Ascending aorta (tissue), 2 donors: ENCODE data around the gene CYP3A4. TPM values are rescaled to one million over a fixed set of nuclear protein-coding genes. Genes with fewer than 3 reads are reported as not detected.
"Not testable (repeated sequence)": the region's sequence is repeated elsewhere in the genome, so short reads cannot be mapped to it uniquely, and the experiment has no call there.

Experiments
- DNase-seq, 2 donors: peaks; one replicate each; pipeline ENCODE4 v3.0.0-alpha.2; 2019; ENCODE audit warnings: low spot score in 2 of 2
- H3K27ac ChIP-seq, 2 donors: fragments of 200-600 bp; sonication (generic); one replicate each; pipeline ENCODE4 v1.5.1; 2016 to 2017; ENCODE audit warnings: mild to moderate bottlenecking in 1 of 2
- H3K27me3 ChIP-seq: fragments of 200-600 bp; sonication (generic); one replicate; pipeline ENCODE4 v1.5.1; 2017
- H3K36me3 ChIP-seq, 2 donors: fragments of 200-600 bp; sonication (generic); one replicate each; pipeline ENCODE4 v1.5.1; 2016
- H3K4me1 ChIP-seq, 2 donors: fragments of 200-600 bp; sonication (generic); one replicate each; pipeline ENCODE4 v1.5.1; 2016 to 2017; ENCODE audit warnings: mild to moderate bottlenecking in 1 of 2
- H3K4me3 ChIP-seq, 2 donors: fragments of 200-600 bp; sonication (generic); one replicate each; pipeline ENCODE4 v1.5.1; 2016 to 2017; ENCODE audit warnings: mild to moderate bottlenecking in 1 of 2
- H3K9me3 ChIP-seq, 2 donors: fragments of 200-600 bp; sonication (generic); one replicate each; pipeline ENCODE4 v1.5.1; 2016
- intact Hi-C: fragments of 100-400 bp; cut with DNase I; formaldehyde crosslinking; loops from one replicate; pipeline ENCODE4 v1.15.1; 2023
- total RNA-seq: library from RNA; depleted of rRNA; stranded (reverse); fragments of >200 nt; gene quantifications from one replicate; pipeline ENCODE4 v1.1.0, GENCODE V29; 2016
- TF ChIP-seq, protein P1 (sequence below), 3 experiments: fragments of 200-600 bp in 2 of 3; fragments of 450-650 bp in 1 of 3; sonication (generic) in 2 of 3; IDR thresholded peaks; one replicate each; pipeline ENCODE4 v1.5.1; 2016 to 2019; ENCODE audit warnings: antibody characterized with exemption in 3 of 3, mild to moderate bottlenecking in 1 of 3, moderate library complexity in 1 of 3

The CYP3A4 gene
- total RNA-seq, 1 donor from 2014 or later = not detected

DNA sequence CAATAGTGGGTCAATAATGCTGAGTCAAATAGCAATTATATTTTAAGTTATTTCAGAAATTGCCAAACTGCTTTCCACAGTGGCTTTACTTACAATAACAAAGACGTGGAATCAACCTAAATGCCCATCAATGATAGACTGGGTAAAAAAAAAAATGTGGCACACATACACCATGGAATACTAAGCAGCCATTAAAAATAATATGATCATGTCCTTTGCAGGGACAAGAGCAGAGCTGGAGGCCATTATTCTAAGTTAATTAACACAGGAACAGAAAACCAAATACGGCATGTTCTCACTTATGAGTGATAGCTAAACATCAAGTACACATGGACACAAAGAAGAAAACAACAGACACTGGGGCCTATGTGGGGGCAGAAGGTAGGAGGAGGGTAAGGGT lies 15.0 kb upstream of the CYP3A4 start:
- no peak for DNase-seq
- Histone ChIP-seq H3K4me1 (no peaks in the 10 kb centered on the region), H3K27me3 (no peaks in the 10 kb centered on the region), H3K4me3 (no peak overlapping the region), H3K36me3 (no peaks in the 10 kb centered on the region), H3K9me3 (peaks cover 0 to 7% of the 10 kb centered on the region in 2 donors), H3K27ac (no peak overlapping the region)
- intact Hi-C loops = no loop called here
- TF ChIP-seq, protein P1, sequence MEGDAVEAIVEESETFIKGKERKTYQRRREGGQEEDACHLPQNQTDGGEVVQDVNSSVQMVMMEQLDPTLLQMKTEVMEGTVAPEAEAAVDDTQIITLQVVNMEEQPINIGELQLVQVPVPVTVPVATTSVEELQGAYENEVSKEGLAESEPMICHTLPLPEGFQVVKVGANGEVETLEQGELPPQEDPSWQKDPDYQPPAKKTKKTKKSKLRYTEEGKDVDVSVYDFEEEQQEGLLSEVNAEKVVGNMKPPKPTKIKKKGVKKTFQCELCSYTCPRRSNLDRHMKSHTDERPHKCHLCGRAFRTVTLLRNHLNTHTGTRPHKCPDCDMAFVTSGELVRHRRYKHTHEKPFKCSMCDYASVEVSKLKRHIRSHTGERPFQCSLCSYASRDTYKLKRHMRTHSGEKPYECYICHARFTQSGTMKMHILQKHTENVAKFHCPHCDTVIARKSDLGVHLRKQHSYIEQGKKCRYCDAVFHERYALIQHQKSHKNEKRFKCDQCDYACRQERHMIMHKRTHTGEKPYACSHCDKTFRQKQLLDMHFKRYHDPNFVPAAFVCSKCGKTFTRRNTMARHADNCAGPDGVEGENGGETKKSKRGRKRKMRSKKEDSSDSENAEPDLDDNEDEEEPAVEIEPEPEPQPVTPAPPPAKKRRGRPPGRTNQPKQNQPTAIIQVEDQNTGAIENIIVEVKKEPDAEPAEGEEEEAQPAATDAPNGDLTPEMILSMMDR (IDR thresholded peaks at IDR 0.05) = no peak

DNA sequence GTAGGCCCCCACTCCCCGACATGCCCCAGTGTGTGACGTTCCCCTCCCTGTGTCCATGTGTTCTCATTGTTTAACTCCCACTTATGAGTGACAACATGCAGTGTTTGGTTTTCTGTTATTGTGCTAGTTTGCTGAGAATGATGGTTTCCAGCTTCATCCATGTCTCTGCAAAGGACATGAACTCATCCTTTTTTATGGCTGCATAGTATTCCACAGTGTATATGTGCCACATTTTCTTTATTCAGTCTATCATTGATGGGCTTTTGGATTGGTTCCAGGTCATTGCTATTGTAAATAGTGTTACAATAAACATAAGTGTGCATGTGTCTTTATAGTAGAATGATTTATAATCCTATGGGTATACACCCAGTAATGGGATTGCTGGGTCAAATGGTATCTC lies 11.9 kb upstream of the CYP3A4 start:
- H3K27ac ChIP-seq, DNase-seq, H3K4me3 ChIP-seq, H3K4me1 ChIP-seq, H3K27me3 ChIP-seq, H3K9me3 ChIP-seq, H3K36me3 ChIP-seq, intact Hi-C loops: not testable (repeated sequence)

DNA sequence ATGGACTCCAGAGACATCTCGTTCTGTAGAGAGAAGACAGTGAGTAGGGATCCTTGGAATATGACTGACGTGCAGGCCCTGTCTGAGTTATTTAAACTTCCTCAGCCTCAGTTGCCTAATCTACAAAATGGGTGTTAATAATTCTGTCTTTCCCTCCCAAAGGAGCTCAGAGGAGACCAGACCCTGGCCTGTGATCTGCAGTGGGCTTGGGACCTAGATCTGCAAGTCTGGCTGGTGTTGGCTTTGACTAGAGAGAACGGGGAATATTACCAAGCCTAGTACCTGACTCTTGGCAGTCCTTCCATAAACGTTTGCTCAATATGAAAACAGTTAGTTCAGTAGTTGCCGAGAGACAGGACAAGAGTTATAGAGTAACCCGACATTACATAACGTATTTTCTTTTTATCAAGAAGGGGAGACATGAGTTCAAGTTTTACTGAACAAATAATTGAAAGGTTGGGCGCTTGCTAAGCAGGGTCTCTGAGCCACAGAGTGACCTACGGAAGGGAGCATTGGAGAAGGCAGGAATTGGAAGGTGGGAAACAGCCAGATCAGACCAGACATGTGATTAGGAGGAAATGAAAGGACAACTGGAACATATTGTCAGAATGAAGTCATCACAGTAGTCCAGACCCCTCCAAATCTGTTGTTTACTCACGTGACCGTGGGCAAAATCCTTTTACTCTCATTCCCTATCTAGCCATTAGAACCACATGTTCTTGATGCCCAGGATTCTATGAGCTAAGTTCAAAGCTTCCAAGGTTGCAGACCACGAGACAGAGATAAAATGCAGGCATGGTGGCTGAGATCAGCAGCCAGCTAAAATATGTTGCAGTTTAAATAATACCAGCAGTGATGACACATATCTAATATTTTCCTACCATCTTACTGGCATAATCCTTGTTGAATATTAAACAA lies 10.9 kb upstream of the CYP3A4 start:
- no peaks in the 10 kb centered on the region for H3K36me3 ChIP-seq
- intact Hi-C loops = no loop called here
- no peaks in the 10 kb centered on the region for H3K4me1 ChIP-seq
- H3K4me3 ChIP-seq = no peak overlapping the region
- no peak for DNase-seq
- no peaks in the 10 kb centered on the region for H3K9me3 ChIP-seq
- TF ChIP-seq, protein P1 (IDR thresholded peaks at IDR 0.05) = no peak
- no peaks in the 10 kb centered on the region for H3K27me3 ChIP-seq
- H3K27ac ChIP-seq = no peak overlapping the region

DNA sequence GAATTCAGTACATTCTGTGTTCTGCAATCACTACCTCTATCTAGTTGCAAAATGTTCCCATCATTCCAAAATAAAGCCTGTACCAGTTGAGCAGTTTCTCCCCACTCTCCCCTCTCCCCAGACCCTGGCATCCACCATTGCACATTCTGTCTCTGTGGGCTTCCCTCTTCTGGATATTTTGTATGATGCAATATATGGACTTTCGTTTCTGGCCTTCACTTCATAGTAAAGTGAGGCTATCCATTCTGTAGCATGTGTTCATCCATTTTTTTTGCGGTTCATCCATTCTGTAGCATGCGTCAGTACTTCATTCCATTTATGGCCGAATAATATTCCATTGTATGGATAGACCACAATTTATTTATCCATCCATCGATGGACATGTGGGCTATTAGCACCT lies 9.5 kb upstream of the CYP3A4 start:
- TF ChIP-seq, protein P1 (IDR thresholded peaks at IDR 0.05) = no peak
- Histone ChIP-seq H3K4me1 (no peaks in the 10 kb centered on the region), H3K9me3 (no peaks in the 10 kb centered on the region), H3K27me3 (no peaks in the 10 kb centered on the region), H3K27ac (no peak overlapping the region), H3K4me3 (no peak overlapping the region), H3K36me3 (no peaks in the 10 kb centered on the region)
- no peak for DNase-seq
- intact Hi-C loops = no loop called here

DNA sequence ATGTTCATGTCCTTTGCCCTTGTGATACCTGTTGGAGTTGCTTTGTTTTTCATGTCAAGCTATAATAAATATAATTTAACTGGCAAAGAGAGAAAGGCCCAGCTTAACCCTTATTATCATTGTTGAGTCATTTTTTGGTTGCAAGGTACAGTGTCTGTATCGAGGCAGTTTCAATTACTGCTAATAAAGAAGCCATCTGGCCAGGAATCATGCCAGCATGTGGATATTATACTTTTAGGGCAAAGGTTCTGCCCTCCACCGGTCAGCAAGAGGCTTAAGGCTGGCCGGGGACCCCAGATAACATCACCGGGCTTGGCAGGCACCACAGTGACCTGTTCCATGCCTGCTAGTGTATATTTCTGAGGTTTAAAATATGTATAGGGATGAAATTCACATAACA lies 9.0 kb upstream of the CYP3A4 start:
- Histone ChIP-seq H3K27ac (no peak overlapping the region), H3K4me1 (no peaks in the 10 kb centered on the region), H3K36me3 (no peaks in the 10 kb centered on the region), H3K9me3 (no peaks in the 10 kb centered on the region), H3K4me3 (no peak overlapping the region), H3K27me3 (no peaks in the 10 kb centered on the region)
- TF ChIP-seq, protein P1 (IDR thresholded peaks at IDR 0.05) = no peak
- intact Hi-C loops = no loop called here
- no peak for DNase-seq

DNA sequence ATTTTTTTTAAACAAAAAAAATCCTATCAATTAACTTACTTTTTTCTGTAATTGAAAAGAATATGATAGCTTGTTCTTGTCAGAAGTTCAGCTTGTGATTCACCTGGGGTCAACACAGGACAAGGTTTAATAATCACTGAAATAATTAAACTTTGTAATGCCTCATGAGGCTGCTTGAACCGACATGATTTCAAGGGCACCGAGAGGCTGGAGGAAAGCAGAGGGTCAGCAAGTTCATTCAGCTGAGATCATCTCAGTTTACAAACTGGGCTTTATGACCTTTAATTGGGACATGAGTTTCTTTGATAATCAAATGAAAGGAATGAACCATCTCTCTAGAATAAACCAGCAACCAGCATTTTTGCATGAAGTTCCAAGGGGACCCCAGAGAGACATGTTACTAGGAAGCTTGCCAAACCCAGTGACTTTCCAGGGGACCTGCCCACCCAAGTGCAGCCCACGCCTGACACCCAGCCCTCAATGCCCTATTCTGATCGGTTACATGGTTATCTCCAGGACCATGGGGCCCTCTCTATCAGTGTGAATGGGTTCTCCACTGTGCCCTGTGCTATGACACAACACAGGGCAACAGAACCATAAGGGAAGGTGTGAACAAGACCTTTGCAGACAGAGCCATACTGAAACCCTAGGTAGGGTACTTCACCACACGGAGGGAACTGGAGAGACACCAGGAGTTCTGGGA lies 7.8 kb upstream of the CYP3A4 start:
- DNase-seq = no peak
- Histone ChIP-seq H3K9me3 (no peaks in the 10 kb centered on the region), H3K36me3 (no peaks in the 10 kb centered on the region), H3K27ac (no peak overlapping the region), H3K4me1 (no peaks in the 10 kb centered on the region), H3K4me3 (no peak overlapping the region), H3K27me3 (no peaks in the 10 kb centered on the region)
- TF ChIP-seq, protein P1 (IDR thresholded peaks at IDR 0.05) = no peak
- intact Hi-C loops = no loop called here
